ENCODE measurements around the gene TMEM51. TPM values are rescaled to one million over a fixed set of nuclear protein-coding genes. Genes with fewer than 3 reads are reported as not detected.
A peak's percentile ranks its signal among the peaks of the same experiment; 100 is the strongest.

TMEM51 gene
- polyA plus RNA-seq, 1 donor (not counting 4 experiments of a cell fraction or from before 2014, with no cell fraction given): 12.9 TPM

GRCh38 chr1:15198684-15199083 is 45.1 kb downstream of the TMEM51 start:
- Histone ChIP-seq H3K9ac (ENCODE audit: control insufficient read depth, extremely low read depth, insufficient read depth, low read length) (no peak overlapping the region), H3K4me3 (ENCODE audit: control insufficient read depth in 2 of 3, extremely low read depth in 1 of 3, insufficient read depth in 2 of 3, low read depth in 1 of 3, low read length in 3 of 3) (no peak overlapping the region), H3K9me3 (ENCODE audit: control insufficient read depth, low read depth, low read length) (no peaks in the 10 kb centered on the region), H2AFZ (ENCODE audit: control insufficient read depth, low read length) (no peak overlapping the region), H3K4me2 (ENCODE audit: control insufficient read depth, extremely low read depth, insufficient read depth, low read depth, low read length) (no peak overlapping the region), H3K79me2 (ENCODE audit: control insufficient read depth, insufficient read depth, low read length) (peaks cover 32% of the 10 kb centered on the region), H3K9me1 (ENCODE audit: control insufficient read depth, extremely low read depth, insufficient read depth, low read length) (peaks cover 2% of the 10 kb centered on the region), H3K36me3 (ENCODE audit: control insufficient read depth in 2 of 2, extremely low read depth in 1 of 2, insufficient read depth in 2 of 2, low read length in 2 of 2) (peaks cover 6 to 9% of the 10 kb centered on the region in 2 experiments), H4K20me1 (ENCODE audit: control insufficient read depth, extremely low read depth, insufficient read depth, low read length) (peaks cover 14% of the 10 kb centered on the region), H3K27ac (ENCODE audit: control insufficient read depth, insufficient read depth, low read length) (no peak overlapping the region), H3K27me3 (ENCODE audit: control insufficient read depth, extremely low read depth, insufficient read depth, low read length) (no peaks in the 10 kb centered on the region), H3K4me1 (ENCODE audit: control insufficient read depth, extremely low read depth, insufficient read depth, low read length) (peaks cover 27% of the 10 kb centered on the region)
- dilution Hi-C loops (cut with MboI; ENCODE audit: extremely low pct_ligation_motif_present, low sequenced_read_pairs): no loop called here
- TF ChIP-seq EZH2 (IDR thresholded peaks at IDR 0.05; ENCODE audit: low read length): no peak
- TF ChIP-seq CTCF (optimal IDR thresholded peaks at IDR 0.05 in 1 of 3, IDR thresholded peaks at IDR 0.05 in 1 of 3, conservative IDR thresholded peaks at IDR 0.05 in 1 of 3; ENCODE audit: extremely low read depth in 1 of 3, insufficient read depth in 2 of 3, low read length in 3 of 3): no peak
- no peak for FAIRE-seq
- DNase-seq (ENCODE audit: low read depth, low spot score): no peak

GRCh38 chr1:15201221-15201620 is 47.7 kb downstream of the TMEM51 start:
- no peak overlapping the region for H3K9ac ChIP-seq (ENCODE audit: control insufficient read depth, extremely low read depth, insufficient read depth, low read length)
- peak overlapping the region; percentile 56 for H3K4me2 ChIP-seq (ENCODE audit: control insufficient read depth, extremely low read depth, insufficient read depth, low read depth, low read length)
- peaks cover 8% of the 10 kb centered on the region for H4K20me1 ChIP-seq (ENCODE audit: control insufficient read depth, extremely low read depth, insufficient read depth, low read length)
- H3K4me1 ChIP-seq (ENCODE audit: control insufficient read depth, extremely low read depth, insufficient read depth, low read length): peaks cover 24% of the 10 kb centered on the region
- TF ChIP-seq CTCF (optimal IDR thresholded peaks at IDR 0.05 in 1 of 3, IDR thresholded peaks at IDR 0.05 in 1 of 3, conservative IDR thresholded peaks at IDR 0.05 in 1 of 3; ENCODE audit: extremely low read depth in 1 of 3, insufficient read depth in 2 of 3, low read length in 3 of 3) (no peak), EZH2 (IDR thresholded peaks at IDR 0.05; ENCODE audit: low read length) (no peak)
- H3K27me3 ChIP-seq (ENCODE audit: control insufficient read depth, extremely low read depth, insufficient read depth, low read length): no peaks in the 10 kb centered on the region
- no peaks in the 10 kb centered on the region for H3K9me3 ChIP-seq (ENCODE audit: control insufficient read depth, low read depth, low read length)
- no peaks in the 10 kb centered on the region for H3K9me1 ChIP-seq (ENCODE audit: control insufficient read depth, extremely low read depth, insufficient read depth, low read length)
- peaks cover 4 to 7% of the 10 kb centered on the region in 2 experiments for H3K36me3 ChIP-seq (ENCODE audit: control insufficient read depth in 2 of 2, extremely low read depth in 1 of 2, insufficient read depth in 2 of 2, low read length in 2 of 2)
- peaks cover 23% of the 10 kb centered on the region for H3K79me2 ChIP-seq (ENCODE audit: control insufficient read depth, insufficient read depth, low read length)
- H3K4me3 ChIP-seq (ENCODE audit: control insufficient read depth in 2 of 3, extremely low read depth in 1 of 3, insufficient read depth in 2 of 3, low read depth in 1 of 3, low read length in 3 of 3): no peak overlapping the region
- no peak overlapping the region for H2AFZ ChIP-seq (ENCODE audit: control insufficient read depth, low read length)
- dilution Hi-C loops (cut with MboI; ENCODE audit: extremely low pct_ligation_motif_present, low sequenced_read_pairs): no loop called here
- FAIRE-seq (no peak), DNase-seq (ENCODE audit: low read depth, low spot score) (no peak)
- peak overlapping the region; percentile 63 for H3K27ac ChIP-seq (ENCODE audit: control insufficient read depth, insufficient read depth, low read length)

Data from keratinocyte (primary cell).